Activated naive CD8-positive, alpha-beta T cell (primary cell): ENCODE data around the gene SRSF9.
"Not testable (repeated sequence)": the region's sequence is repeated elsewhere in the genome, so short reads cannot be mapped to it uniquely, and the experiment has no call there.

Experiments used
- H3K27ac Mint-ChIP-seq: one replicate; pipeline ENCODE4 v1.8.0; 2021; ENCODE audit warnings: mixed read lengths
- H3K27me3 Mint-ChIP-seq: one replicate; pipeline ENCODE4 v1.8.0; 2021; ENCODE audit warnings: mixed read lengths
- H3K36me3 Mint-ChIP-seq: one replicate; pipeline ENCODE4 v1.8.0; 2021; ENCODE audit warnings: mixed read lengths
- H3K4me1 Mint-ChIP-seq: one replicate; pipeline ENCODE4 v1.8.0; 2021; ENCODE audit warnings: low read depth, mixed read lengths
- H3K4me3 Mint-ChIP-seq: one replicate; pipeline ENCODE4 v1.8.0; 2021; ENCODE audit warnings: mild to moderate bottlenecking, mixed read lengths
- H3K9me3 Mint-ChIP-seq: one replicate; pipeline ENCODE4 v1.8.0; 2021; ENCODE audit warnings: low read depth, mixed read lengths

Gene SRSF9

GRCh38 chr12:120490325-120490724 is 20.8 kb upstream of the SRSF9 start:
- no peak overlapping the region for H3K27ac Mint-ChIP-seq
- no peaks in the 10 kb centered on the region for H3K9me3 Mint-ChIP-seq
- H3K27me3 Mint-ChIP-seq: no peaks in the 10 kb centered on the region
- no peaks in the 10 kb centered on the region for H3K36me3 Mint-ChIP-seq
- no peak overlapping the region for H3K4me3 Mint-ChIP-seq
- H3K4me1 Mint-ChIP-seq: peaks cover 6% of the 10 kb centered on the region

- Mint-ChIP-seq H3K4me1 (no peaks in the 10 kb centered on the region), H3K4me3 (no peak overlapping the region), H3K36me3 (no peaks in the 10 kb centered on the region), H3K27me3 (no peaks in the 10 kb centered on the region), H3K27ac (no peak overlapping the region), H3K9me3 (no peaks in the 10 kb centered on the region)
Observed at GRCh38 chr12:120489018-120489417, 19.5 kb upstream of the SRSF9 start.

GRCh38 chr12:120488057-120488640 is 18.6 kb upstream of the SRSF9 start:
- no peak overlapping the region for H3K4me3 Mint-ChIP-seq
- no peaks in the 10 kb centered on the region for H3K27me3 Mint-ChIP-seq
- peaks cover 3% of the 10 kb centered on the region for H3K36me3 Mint-ChIP-seq
- no peaks in the 10 kb centered on the region for H3K9me3 Mint-ChIP-seq
- H3K27ac Mint-ChIP-seq: no peak overlapping the region
- no peaks in the 10 kb centered on the region for H3K4me1 Mint-ChIP-seq

- not testable (repeated sequence) for H3K4me1 Mint-ChIP-seq, H3K36me3 Mint-ChIP-seq, H3K9me3 Mint-ChIP-seq
Observed at GRCh38 chr12:120487552-120487951, 18.0 kb upstream of the SRSF9 start.

GRCh38 chr12:120485961-120486881 is 16.7 kb upstream of the SRSF9 start:
- Mint-ChIP-seq H3K9me3 (no peaks in the 10 kb centered on the region), H3K4me3 (no peak overlapping the region), H3K4me1 (no peaks in the 10 kb centered on the region), H3K27me3 (no peaks in the 10 kb centered on the region), H3K27ac (no peak overlapping the region), H3K36me3 (peaks cover 4% of the 10 kb centered on the region)

More at GRCh38 chr12:120487552-120487951, 18.0 kb upstream of the SRSF9 start:
- not testable (repeated sequence) for H3K27ac Mint-ChIP-seq, H3K4me3 Mint-ChIP-seq, H3K27me3 Mint-ChIP-seq

- Mint-ChIP-seq H3K4me1 (no peaks in the 10 kb centered on the region), H3K27ac (no peak overlapping the region), H3K4me3 (no peak overlapping the region), H3K36me3 (peaks cover 4% of the 10 kb centered on the region), H3K9me3 (no peaks in the 10 kb centered on the region), H3K27me3 (no peaks in the 10 kb centered on the region)
Observed at GRCh38 chr12:120483621-120484020, 14.1 kb upstream of the SRSF9 start.

GRCh38 chr12:120481022-120481767 is 11.6 kb upstream of the SRSF9 start:
- H3K36me3 Mint-ChIP-seq: peaks cover 4% of the 10 kb centered on the region
- no peak overlapping the region for H3K4me3 Mint-ChIP-seq
- no peak overlapping the region for H3K27ac Mint-ChIP-seq
- no peaks in the 10 kb centered on the region for H3K9me3 Mint-ChIP-seq
- H3K27me3 Mint-ChIP-seq: no peaks in the 10 kb centered on the region
- H3K4me1 Mint-ChIP-seq: no peaks in the 10 kb centered on the region

GRCh38 chr12:120480211-120480610 is 10.7 kb upstream of the SRSF9 start:
- Mint-ChIP-seq H3K27ac (no peak overlapping the region), H3K9me3 (no peaks in the 10 kb centered on the region), H3K4me3 (no peak overlapping the region), H3K4me1 (no peaks in the 10 kb centered on the region), H3K27me3 (no peaks in the 10 kb centered on the region), H3K36me3 (peaks cover 4% of the 10 kb centered on the region)

- Mint-ChIP-seq H3K4me3 (no peak overlapping the region), H3K27me3 (no peaks in the 10 kb centered on the region), H3K27ac (no peak overlapping the region), H3K9me3 (no peaks in the 10 kb centered on the region), H3K4me1 (no peaks in the 10 kb centered on the region), H3K36me3 (peaks cover 4% of the 10 kb centered on the region)
Observed at GRCh38 chr12:120479458-120479857, 9.9 kb upstream of the SRSF9 start.

- peaks cover 5% of the 10 kb centered on the region for H3K4me1 Mint-ChIP-seq
- no peaks in the 10 kb centered on the region for H3K36me3 Mint-ChIP-seq
- H3K9me3 Mint-ChIP-seq: no peaks in the 10 kb centered on the region
- H3K4me3 Mint-ChIP-seq: no peak overlapping the region
- no peaks in the 10 kb centered on the region for H3K27me3 Mint-ChIP-seq
- H3K27ac Mint-ChIP-seq: no peak overlapping the region
Observed at GRCh38 chr12:120475643-120476042, 6.1 kb upstream of the SRSF9 start.

GRCh38 chr12:120474616-120474960 is 5.0 kb upstream of the SRSF9 start:
- peaks cover 9% of the 10 kb centered on the region for H3K4me1 Mint-ChIP-seq
- no peaks in the 10 kb centered on the region for H3K9me3 Mint-ChIP-seq
- H3K36me3 Mint-ChIP-seq: no peaks in the 10 kb centered on the region
- no peaks in the 10 kb centered on the region for H3K27me3 Mint-ChIP-seq
- H3K27ac Mint-ChIP-seq: no peak overlapping the region
- H3K4me3 Mint-ChIP-seq: no peak overlapping the region

GRCh38 chr12:120473807-120474615 is 4.5 kb upstream of the SRSF9 start:
- H3K4me3 Mint-ChIP-seq: no peak overlapping the region
- H3K4me1 Mint-ChIP-seq: peaks cover 9% of the 10 kb centered on the region
- H3K27ac Mint-ChIP-seq: no peak overlapping the region
- no peaks in the 10 kb centered on the region for H3K36me3 Mint-ChIP-seq
- H3K27me3 Mint-ChIP-seq: no peaks in the 10 kb centered on the region
- H3K9me3 Mint-ChIP-seq: no peaks in the 10 kb centered on the region

- Mint-ChIP-seq H3K27me3 (no peaks in the 10 kb centered on the region), H3K27ac (no peak overlapping the region), H3K9me3 (no peaks in the 10 kb centered on the region), H3K4me3 (no peak overlapping the region), H3K4me1 (peaks cover 15% of the 10 kb centered on the region), H3K36me3 (peaks cover under 1% of the 10 kb centered on the region)
Observed at GRCh38 chr12:120472521-120472920, 3.0 kb upstream of the SRSF9 start.

GRCh38 chr12:120470150-120470784 is 719 bp upstream of the SRSF9 start:
- Mint-ChIP-seq H3K4me3 (peak overlapping the region; percentile 94), H3K9me3 (no peaks in the 10 kb centered on the region), H3K27me3 (no peaks in the 10 kb centered on the region), H3K27ac (peak overlapping the region; percentile 88), H3K36me3 (peaks cover 2% of the 10 kb centered on the region), H3K4me1 (peaks cover 34% of the 10 kb centered on the region)
